ENCODE measurements around the gene SIGLEC11.

DNA sequence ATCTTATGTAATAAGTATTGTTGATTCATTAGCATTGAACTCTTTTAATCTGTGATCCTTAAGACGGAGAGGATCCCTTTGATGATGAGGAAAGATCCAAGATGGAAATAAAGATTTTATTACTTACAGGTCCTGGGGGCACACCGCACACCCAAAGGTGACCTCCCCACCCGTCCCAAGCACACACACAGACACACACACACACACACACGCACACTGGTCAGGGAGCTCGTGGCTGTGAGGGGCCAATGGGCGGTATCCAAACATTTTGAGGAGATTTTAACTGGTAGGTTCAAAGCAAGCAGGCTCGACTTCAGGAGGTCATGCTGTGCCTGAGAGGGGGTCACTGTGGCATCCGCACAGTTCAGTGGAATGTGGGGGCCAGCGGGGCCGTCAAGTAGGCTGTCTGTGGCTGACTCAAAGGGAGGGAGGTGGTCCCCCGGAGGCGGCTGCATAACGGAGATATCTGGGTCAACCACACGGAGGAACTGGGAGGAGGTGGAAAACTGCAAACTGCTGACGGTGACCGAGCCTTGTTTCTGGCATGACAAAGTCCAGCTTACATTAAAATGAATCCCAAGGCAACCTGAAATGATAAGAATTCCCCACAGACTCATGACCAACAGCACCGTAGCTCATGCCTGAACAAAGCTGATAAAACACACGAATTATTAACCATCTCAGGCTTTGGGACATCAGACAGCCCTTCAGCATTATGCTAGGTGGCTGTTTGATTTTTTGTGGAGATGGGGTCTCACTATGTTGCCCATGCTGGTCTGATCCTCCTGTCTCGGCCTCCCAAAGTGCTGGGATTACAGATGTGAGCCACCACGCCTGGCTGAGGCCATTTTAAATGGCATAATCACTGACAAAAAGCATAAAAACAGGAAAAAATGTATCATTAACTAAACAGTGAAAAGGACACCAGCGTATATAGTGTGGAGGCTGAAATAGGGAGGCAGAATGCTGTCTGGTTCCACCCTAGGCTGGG lies 20.9 kb upstream of the SIGLEC11 start:
- TF ChIP-seq POLR2AphosphoS5 (IDR thresholded peaks at IDR 0.05; ENCODE audit: low read depth, low read length) (no peak), POLR2A (IDR thresholded peaks at IDR 0.05; ENCODE audit: low read depth, low read length) (no peak), SPI1 (IDR thresholded peaks at IDR 0.05; ENCODE audit: low read depth, low read length) (no peak)

All from GM12891 (cell line).